Adrenal gland (tissue), 12 donors: ENCODE results near the gene FBLN2. TPM values are rescaled to one million over a fixed set of nuclear protein-coding genes. Genes with fewer than 3 reads are reported as not detected.

Experiments used
- DNase-seq, 7 donors: peaks; one replicate each; pipeline ENCODE4 v3.0.0-alpha.2; 2019 to 2020
- H3K27ac ChIP-seq, 5 donors: fragments of 200-600 bp; sonication (generic) in 4 of 5; 1 replicate in 3 of 5; 2 replicates in 2 of 5; pipeline versions ENCODE4 v1.5.1 to v1.8.0; 2016 to 2020; ENCODE audit warnings: mild to moderate bottlenecking in 1 of 5
- H3K27me3 ChIP-seq: fragments of 200-600 bp; 2 replicates; pipeline ENCODE4 v1.8.0; 2021
- H3K36me3 ChIP-seq, 2 donors: fragments of 200-600 bp; replicated peaks in 1 of 2; 1 replicate in 1 of 2; 2 replicates in 1 of 2; pipeline versions ENCODE4 v1.5.1 to v1.8.0; 2018 to 2022
- H3K4me1 ChIP-seq, 2 donors: fragments of 200-600 bp; replicated peaks in 1 of 2; 1 replicate in 1 of 2; 2 replicates in 1 of 2; pipeline versions ENCODE4 v1.5.1 to v1.8.0; 2018 to 2021
- H3K4me3 ChIP-seq, 4 donors: fragments of 200-600 bp; sonication (generic) in 3 of 4; one replicate each; pipeline ENCODE4 v1.5.1; 2016 to 2018
- H3K9me3 ChIP-seq, 3 donors: fragments of 200-600 bp; sonication (generic) in 1 of 3; replicated peaks in 1 of 3; 1 replicate in 2 of 3; 2 replicates in 1 of 3; pipeline versions ENCODE4 v1.5.1 to v1.8.0; 2016 to 2021
- POLR2A ChIP-seq, 2 donors: fragments of 450-650 bp; IDR thresholded peaks; one replicate each; pipeline ENCODE4 v1.6.1; 2017; ENCODE audit warnings: antibody characterized with exemption in 2 of 2, mild to moderate bottlenecking in 2 of 2, moderate library complexity in 1 of 2
- WGBS, 4 donors: extraction: QIAGEN DNeasy Blood & Tissue Kit in 2 of 4; methylation state at CpG; one replicate each; pipeline versions ENCODE4 v1.1.5 to v1.1.7; 2013 to 2017; 5-methylcytosine and 5-hydroxymethylcytosine counted together
- intact Hi-C, 2 donors: fragments of 100-400 bp; cut with DNase I; formaldehyde crosslinking; loops; one replicate each; pipeline versions ENCODE4 v1.14.1 to v1.15.0; 2022 to 2023
- polyA plus RNA-seq, 3 donors: library from polyadenylated mRNA; stranded (reverse); fragments of 200-250 nt in 2 of 3; fragments of 350-450 nt in 1 of 3; fragmentation: Illumina TruSeq in 1 of 3; extraction: RNeasy Lipid Tissue Mini Kit (QIAGEN cat#74804) in 1 of 3; gene quantifications; one replicate each; pipeline ENCODE4 v1.2.3, GENCODE V29; 2013 to 2014
- total RNA-seq, 9 donors: library from RNA; depleted of rRNA in 4 of 9; stranded (reverse); fragments of >200 nt in 4 of 9; fragments of 120-200 nt in 1 of 9; fragmentation: NEBNext Ultra II Directional in 1 of 9; extraction: Animal tissue kit (Norgen Biotek cat#: 25700) in 1 of 9; gene quantifications; one replicate each; pipeline versions ENCODE4 v1.1.0 to v1.2.4, GENCODE V29; 2013 to 2023
- TF ChIP-seq, protein P1 (sequence below), 6 experiments: fragments of 450-650 bp in 4 of 6; fragments of 200-600 bp in 2 of 6; sonication (generic) in 1 of 6; IDR thresholded peaks; 1 replicate in 5 of 6; 2 replicates in 1 of 6; pipeline versions ENCODE4 v1.5.1 to v1.8.0; 2016 to 2021; ENCODE audit warnings: antibody characterized with exemption in 6 of 6, mild to moderate bottlenecking in 2 of 6, moderate library complexity in 1 of 6
- donor health status: healthy with polysubstance abuse.
- donor health status: Bipolar disorder and iron deficiency.
- donor health status: DM: yes; HTN: yes; CAD: no.
- donor health status: DM: no; HTN: no; CAD: no.
- donor health status: DM: no; HTN: no; CAD: no.
- donor health status: DM: yes; HTN: yes; CAD: no.

The FBLN2 gene
- total and polyA plus RNA-seq, 12 donors = 1.8 to 31.5 (median 7.0) TPM

DNA sequence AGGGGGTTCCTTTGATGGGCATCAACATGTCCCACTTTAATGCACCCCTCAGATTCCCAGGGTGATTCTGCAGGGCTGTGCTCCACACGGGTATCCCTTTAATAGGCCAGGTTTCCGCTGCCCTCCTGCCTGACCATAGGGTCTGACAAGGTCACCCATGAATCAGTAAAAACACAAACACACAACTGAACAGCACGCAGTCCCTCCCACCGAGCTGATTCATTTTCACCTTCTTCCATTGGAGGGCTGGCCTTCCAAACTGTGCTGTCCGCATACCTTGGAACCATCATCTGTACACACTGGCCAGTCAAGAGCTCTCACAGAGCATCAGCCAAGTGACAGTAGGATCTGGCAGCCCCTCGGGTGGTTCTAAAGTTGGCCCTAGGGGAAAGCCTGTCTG, 93.7 kb downstream of the FBLN2 start:
- DNase-seq = no peak
- Histone ChIP-seq H3K27me3 (peaks cover 4% of the 10 kb centered on the region), H3K36me3 (no peaks in the 10 kb centered on the region), H3K4me3 (no peak overlapping the region), H3K27ac (no peak overlapping the region), H3K9me3 (no peaks in the 10 kb centered on the region), H3K4me1 (no peaks in the 10 kb centered on the region)
- intact Hi-C loops = no loop called here
- TF ChIP-seq POLR2A (IDR thresholded peaks at IDR 0.05) = no peak
- TF ChIP-seq, protein P1, sequence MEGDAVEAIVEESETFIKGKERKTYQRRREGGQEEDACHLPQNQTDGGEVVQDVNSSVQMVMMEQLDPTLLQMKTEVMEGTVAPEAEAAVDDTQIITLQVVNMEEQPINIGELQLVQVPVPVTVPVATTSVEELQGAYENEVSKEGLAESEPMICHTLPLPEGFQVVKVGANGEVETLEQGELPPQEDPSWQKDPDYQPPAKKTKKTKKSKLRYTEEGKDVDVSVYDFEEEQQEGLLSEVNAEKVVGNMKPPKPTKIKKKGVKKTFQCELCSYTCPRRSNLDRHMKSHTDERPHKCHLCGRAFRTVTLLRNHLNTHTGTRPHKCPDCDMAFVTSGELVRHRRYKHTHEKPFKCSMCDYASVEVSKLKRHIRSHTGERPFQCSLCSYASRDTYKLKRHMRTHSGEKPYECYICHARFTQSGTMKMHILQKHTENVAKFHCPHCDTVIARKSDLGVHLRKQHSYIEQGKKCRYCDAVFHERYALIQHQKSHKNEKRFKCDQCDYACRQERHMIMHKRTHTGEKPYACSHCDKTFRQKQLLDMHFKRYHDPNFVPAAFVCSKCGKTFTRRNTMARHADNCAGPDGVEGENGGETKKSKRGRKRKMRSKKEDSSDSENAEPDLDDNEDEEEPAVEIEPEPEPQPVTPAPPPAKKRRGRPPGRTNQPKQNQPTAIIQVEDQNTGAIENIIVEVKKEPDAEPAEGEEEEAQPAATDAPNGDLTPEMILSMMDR (IDR thresholded peaks at IDR 0.05) = no peak
- 59 to 84% (median 70%) methylated on average over 6 of the region's 6 CpGs for WGBS, 4 donors

DNA sequence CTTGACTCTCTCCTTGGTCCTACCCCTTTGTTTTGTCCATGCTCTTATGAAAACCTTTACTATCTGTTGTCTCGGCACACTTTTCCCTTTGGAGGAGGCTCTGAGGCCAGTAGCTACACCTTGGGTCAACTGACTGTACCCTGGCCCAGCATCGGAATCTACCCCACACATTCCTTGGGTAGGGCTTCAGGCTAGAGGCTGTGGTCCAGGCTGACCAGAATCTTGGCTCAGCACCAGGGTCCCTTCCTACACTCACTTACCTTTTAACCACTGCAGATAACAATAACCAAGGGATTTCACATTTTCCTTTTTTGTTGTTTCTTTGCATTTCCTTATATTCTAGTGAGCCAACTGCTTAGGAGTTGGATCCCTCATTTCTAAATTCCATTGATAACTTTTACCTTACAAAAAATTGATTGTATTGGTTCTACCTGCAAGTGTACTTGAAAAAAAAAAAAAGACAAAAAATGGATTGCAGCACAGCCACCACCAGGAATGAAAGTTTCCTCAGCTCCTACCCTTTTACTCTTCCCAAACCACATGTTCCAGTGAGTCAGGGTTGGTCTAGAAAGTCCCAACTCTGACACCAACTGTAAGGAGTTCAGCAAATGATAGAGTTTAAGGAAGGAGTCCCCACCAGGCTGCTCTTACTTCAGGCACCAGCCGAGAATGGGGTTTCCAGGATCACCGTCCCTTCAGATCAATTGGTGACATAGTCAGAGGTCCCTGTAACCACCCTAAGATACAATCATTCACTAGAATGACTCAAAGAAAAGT, 95.6 kb downstream of the FBLN2 start:
- no peak for DNase-seq
- TF ChIP-seq, protein P1 (IDR thresholded peaks at IDR 0.05) = no peak
- TF ChIP-seq POLR2A (IDR thresholded peaks at IDR 0.05) = no peak
- Histone ChIP-seq H3K9me3 (no peaks in the 10 kb centered on the region), H3K4me3 (no peak overlapping the region), H3K36me3 (no peaks in the 10 kb centered on the region), H3K27me3 (peaks cover 4% of the 10 kb centered on the region), H3K4me1 (no peaks in the 10 kb centered on the region), H3K27ac (no peak overlapping the region)
- intact Hi-C loops = no loop called here
- 86 to 95% (median 89%) methylated on average over 4 of the region's 4 CpGs for WGBS, 4 donors

DNA sequence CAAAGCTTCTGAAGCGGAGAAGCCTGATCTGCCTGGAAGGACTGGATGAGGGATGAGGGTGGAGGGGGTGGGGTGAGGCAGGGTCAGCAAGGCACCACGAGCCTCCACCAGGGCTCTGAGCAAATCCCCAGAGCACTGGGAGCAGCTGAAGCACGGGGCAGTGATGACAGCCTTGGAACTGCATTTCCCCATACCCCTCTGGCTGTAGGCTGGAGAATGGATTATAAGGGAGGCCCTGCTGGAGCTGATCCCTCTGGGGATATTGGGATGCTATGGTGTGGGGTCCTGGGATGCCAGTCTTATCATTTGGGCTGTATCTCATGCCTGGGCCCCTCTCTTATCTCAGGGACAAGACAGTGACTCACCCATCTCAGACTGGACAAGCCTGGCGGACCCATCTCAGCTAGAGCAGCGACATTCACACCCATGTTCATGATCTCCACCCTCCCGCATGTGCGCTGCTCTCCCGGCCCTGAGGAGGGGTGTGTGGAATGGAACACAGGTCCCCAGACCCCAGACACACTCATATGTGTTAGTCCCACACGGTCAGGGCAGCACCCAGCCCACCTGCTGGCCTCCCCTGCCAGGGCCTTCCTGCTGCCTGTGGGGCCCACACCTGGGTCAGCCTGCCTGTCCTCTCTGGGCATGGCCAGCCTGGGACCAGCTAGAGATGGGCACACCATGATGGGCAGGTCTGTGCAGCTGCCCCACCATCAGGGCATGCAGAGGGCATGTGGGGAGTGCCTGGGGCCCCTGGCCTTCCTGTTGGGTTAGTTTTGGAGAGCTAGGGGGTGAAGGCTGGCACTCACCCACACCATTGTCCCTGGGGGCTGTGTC, 97.1 kb downstream of the FBLN2 start:
- 54 to 79% (median 74%) methylated on average over 2 to 9 of the region's 9 CpGs for WGBS, 4 donors
- intact Hi-C loops = no loop called here
- Histone ChIP-seq H3K36me3 (no peaks in the 10 kb centered on the region), H3K4me3 (no peak overlapping the region), H3K4me1 (no peaks in the 10 kb centered on the region), H3K27me3 (peaks cover 4% of the 10 kb centered on the region), H3K9me3 (no peaks in the 10 kb centered on the region), H3K27ac (no peak overlapping the region)
- no peak for TF ChIP-seq POLR2A (IDR thresholded peaks at IDR 0.05)
- TF ChIP-seq, protein P1 (IDR thresholded peaks at IDR 0.05) = no peak
- no peak for DNase-seq

DNA sequence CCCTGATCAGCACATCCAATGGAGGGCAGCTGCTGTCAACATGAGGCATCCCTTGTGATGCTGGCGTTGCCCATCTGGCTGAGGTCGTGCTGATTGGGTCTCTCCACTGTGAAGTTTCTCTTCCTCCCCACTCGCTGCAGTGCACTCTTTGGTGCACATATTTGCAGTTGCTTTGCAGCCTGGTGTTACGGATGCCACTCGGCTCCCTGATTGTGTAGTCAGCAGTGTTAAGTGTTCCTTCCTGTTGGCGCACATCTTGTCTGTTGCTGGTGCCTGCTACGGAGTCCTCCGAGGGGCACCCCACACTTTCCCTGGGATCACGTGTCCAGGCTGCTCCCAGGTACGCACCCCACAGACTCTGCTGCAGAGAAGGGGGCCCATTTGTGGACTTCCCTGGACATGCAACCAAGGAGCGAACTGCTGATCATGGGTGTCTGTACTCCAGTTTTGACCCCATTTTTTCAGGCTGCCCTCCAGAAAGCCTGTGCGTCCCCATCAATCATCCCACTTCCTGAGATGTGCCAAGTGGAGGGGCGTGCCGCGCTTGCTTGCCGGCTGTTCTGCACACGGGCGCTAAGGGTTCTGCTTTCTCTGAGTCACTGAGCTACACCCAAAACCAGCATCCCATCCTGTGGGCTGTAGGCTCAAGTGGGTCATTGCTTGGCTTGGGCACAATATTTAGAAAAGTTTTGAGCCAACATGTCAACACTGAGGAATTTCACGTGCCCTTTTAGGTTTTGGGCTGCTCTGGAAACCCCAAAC, 98.6 kb downstream of the FBLN2 start:
- Histone ChIP-seq H3K9me3 (no peaks in the 10 kb centered on the region), H3K27me3 (peaks cover 4% of the 10 kb centered on the region), H3K36me3 (no peaks in the 10 kb centered on the region), H3K4me1 (no peaks in the 10 kb centered on the region), H3K4me3 (no peak overlapping the region), H3K27ac (no peak overlapping the region)
- intact Hi-C loops = loop anchor here in 1 of 2 donors (2.0 kb wide), 1 partner anchor 147 kb away; no protein-coding TSS in a partner anchor
- no peak for DNase-seq
- 16 to 25% (median 22%) methylated on average over 12 to 19 of the region's 19 CpGs for WGBS, 4 donors
- no peak for TF ChIP-seq POLR2A (IDR thresholded peaks at IDR 0.05)
- TF ChIP-seq, protein P1 (IDR thresholded peaks at IDR 0.05) = no peak
